ENCODE data around the gene SLC17A5.

DNA sequence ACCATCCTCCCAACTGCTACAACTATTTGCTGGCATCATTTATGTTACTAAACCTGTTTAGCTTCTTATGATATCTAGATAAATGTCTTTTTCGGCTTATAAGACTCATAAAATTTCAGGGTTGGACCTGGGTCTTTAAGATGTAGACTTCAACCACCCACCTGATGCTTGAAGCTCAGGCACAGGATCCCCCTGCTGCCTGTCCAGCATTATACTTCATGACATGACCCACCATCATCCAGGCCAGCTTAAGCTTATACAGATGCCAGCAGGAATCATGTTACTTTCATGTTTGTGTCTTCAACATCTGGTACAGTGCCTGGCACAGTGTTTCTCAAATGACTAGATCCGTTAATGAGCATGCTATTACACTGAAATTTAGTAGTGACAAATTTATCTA lies 47.4 kb downstream of the SLC17A5 start:
- TF ChIP-seq, protein P1, sequence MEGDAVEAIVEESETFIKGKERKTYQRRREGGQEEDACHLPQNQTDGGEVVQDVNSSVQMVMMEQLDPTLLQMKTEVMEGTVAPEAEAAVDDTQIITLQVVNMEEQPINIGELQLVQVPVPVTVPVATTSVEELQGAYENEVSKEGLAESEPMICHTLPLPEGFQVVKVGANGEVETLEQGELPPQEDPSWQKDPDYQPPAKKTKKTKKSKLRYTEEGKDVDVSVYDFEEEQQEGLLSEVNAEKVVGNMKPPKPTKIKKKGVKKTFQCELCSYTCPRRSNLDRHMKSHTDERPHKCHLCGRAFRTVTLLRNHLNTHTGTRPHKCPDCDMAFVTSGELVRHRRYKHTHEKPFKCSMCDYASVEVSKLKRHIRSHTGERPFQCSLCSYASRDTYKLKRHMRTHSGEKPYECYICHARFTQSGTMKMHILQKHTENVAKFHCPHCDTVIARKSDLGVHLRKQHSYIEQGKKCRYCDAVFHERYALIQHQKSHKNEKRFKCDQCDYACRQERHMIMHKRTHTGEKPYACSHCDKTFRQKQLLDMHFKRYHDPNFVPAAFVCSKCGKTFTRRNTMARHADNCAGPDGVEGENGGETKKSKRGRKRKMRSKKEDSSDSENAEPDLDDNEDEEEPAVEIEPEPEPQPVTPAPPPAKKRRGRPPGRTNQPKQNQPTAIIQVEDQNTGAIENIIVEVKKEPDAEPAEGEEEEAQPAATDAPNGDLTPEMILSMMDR (conservative IDR thresholded peaks at IDR 0.05 in 1 of 2, IDR thresholded peaks at IDR 0.05 in 1 of 2; ENCODE audit: extremely low read depth in 1 of 2, insufficient read depth in 1 of 2, low read depth in 1 of 2, low read length in 2 of 2): no peak
- TF ChIP-seq EZH2 (IDR thresholded peaks at IDR 0.05; ENCODE audit: borderline replicate concordance, low read length): no peak
